Activated CD4-positive, alpha-beta T cell treated with anti-CD3 and anti-CD28 coated beads, Interleukin-2, amount 10 ng/mL, durations not matched to agents 24 days and 14 days (primary cell): ENCODE data around the gene OR1F1. TPM values are rescaled to one million over a fixed set of nuclear protein-coding genes. Genes with fewer than 3 reads are reported as not detected.

Experiments used
- DNase-seq: peaks from one replicate; pipeline ENCODE4 v3.0.0; 2022
- H3K27ac Mint-ChIP-seq: one replicate; pipeline ENCODE4 v1.8.0; 2022; ENCODE audit warnings: mild to moderate bottlenecking, mixed read lengths
- H3K27me3 Mint-ChIP-seq: one replicate; pipeline ENCODE4 v1.8.0; 2022; ENCODE audit warnings: mixed read lengths
- H3K36me3 Mint-ChIP-seq: one replicate; pipeline ENCODE4 v1.8.0; 2022; ENCODE audit warnings: low read depth, mild to moderate bottlenecking, mixed read lengths
- H3K4me1 Mint-ChIP-seq: one replicate; pipeline ENCODE4 v1.8.0; 2021; ENCODE audit warnings: mixed read lengths
- H3K4me3 Mint-ChIP-seq: one replicate; pipeline ENCODE4 v1.8.0; 2022; ENCODE audit warnings: mild to moderate bottlenecking, moderate library complexity, mixed read lengths
- H3K9me3 Mint-ChIP-seq: one replicate; pipeline ENCODE4 v1.8.0; 2021; ENCODE audit warnings: mixed read lengths
- intact Hi-C: fragments of 100-400 bp; cut with micrococcal nuclease; formaldehyde crosslinking; loops from one replicate; pipeline ENCODE4 v1.15.1; 2023
- total RNA-seq: library from RNA; stranded (reverse); gene quantifications from 2 replicates; pipeline ENCODE4 v1.2.3, GENCODE V29; 2022

Gene OR1F1
- total RNA-seq, 1 donor from 2014 or later, result not detected

- peaks cover 14% of the 10 kb centered on the region for H3K4me1 Mint-ChIP-seq
- peaks cover 3% of the 10 kb centered on the region for H3K27me3 Mint-ChIP-seq
- intact Hi-C loops, result no loop called here
- no peak overlapping the region for H3K27ac Mint-ChIP-seq
- H3K4me3 Mint-ChIP-seq, result no peak overlapping the region
- peaks cover 7% of the 10 kb centered on the region for H3K36me3 Mint-ChIP-seq
- DNase-seq, result no peak
- H3K9me3 Mint-ChIP-seq, result no peaks in the 10 kb centered on the region
Observed at GRCh38 chr16:3147046-3147756, 40.8 kb upstream of the OR1F1 start.

DNA sequence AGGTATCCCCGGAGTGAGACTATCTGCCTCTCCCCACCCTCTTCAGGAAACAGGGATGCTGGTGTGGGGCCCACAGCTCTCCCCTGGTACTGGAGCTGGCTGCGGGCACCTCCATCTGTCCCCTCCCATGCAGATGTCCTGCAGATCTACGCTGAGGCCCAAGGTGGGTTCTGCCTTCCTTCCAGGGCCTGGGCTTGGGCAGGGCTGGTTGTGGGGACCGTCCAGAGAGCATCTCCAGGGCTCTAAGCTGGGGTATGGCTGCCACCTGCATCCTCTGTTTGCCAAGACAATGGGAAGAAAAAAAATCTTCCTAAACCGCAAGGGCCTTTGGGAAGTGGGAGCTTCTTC lies 40.3 kb upstream of the OR1F1 start:
- H3K4me1 Mint-ChIP-seq, result peaks cover 19% of the 10 kb centered on the region
- peaks cover 6% of the 10 kb centered on the region for H3K27me3 Mint-ChIP-seq
- intact Hi-C loops, result no loop called here
- peaks cover 8% of the 10 kb centered on the region for H3K36me3 Mint-ChIP-seq
- no peak overlapping the region for H3K27ac Mint-ChIP-seq
- H3K4me3 Mint-ChIP-seq, result no peak overlapping the region
- no peak for DNase-seq
- peaks cover 3% of the 10 kb centered on the region for H3K9me3 Mint-ChIP-seq

DNA sequence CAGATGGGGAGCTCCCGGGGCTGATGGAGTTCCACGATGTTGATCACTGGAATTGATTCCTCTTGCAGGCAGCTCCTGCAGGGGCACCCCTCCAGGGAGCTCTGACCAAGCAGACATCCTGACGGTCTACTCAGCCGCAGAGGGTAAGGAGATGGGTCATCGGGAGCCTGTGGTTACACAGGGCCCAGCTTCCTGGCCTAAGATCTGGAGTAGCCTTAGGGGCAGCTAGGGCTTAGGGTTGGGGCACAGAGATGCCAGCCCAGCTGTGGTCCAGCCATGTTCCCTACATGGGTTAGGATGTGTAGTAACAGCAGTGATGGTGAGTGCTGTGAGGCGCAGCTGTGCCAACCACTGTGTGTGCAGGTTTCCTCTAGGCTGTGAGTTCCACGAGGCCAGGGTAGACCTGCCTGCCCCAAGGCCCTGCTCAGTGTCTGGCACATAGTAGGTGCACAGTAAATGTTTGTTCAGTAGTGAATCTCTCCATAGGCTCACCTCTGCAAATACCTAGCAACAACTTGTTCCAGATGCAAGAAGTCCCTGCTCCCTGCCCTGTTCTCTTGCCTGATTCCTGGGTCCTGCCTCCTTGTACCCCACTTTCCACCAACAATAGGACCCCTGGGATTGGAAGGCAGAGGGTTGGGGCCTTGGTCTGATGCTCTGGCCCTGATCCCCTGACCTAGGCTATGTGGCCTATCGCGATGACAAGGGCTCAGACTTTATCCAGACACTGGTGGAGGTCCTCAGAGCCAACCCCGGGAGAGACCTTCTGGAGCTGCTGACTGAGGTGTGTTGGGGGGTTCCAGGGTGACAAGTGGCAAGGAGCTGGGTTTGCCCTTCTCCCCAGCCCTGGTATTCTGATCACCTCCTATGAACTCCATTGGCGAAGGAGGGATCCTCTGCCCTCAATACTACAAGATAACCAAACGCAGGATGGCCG lies 39.5 kb upstream of the OR1F1 start:
- intact Hi-C loops, result no loop called here
- DNase-seq, result no peak
- Mint-ChIP-seq H3K4me1 (peaks cover 21% of the 10 kb centered on the region), H3K9me3 (peaks cover 4% of the 10 kb centered on the region), H3K27me3 (peaks cover 8% of the 10 kb centered on the region), H3K4me3 (peak overlapping the region; percentile 88), H3K27ac (peak overlapping the region; percentile 39), H3K36me3 (peaks cover 10% of the 10 kb centered on the region)

- intact Hi-C loops, result no loop called here
Observed at GRCh38 chr16:3149193-3149530, 38.8 kb upstream of the OR1F1 start.

DNA sequence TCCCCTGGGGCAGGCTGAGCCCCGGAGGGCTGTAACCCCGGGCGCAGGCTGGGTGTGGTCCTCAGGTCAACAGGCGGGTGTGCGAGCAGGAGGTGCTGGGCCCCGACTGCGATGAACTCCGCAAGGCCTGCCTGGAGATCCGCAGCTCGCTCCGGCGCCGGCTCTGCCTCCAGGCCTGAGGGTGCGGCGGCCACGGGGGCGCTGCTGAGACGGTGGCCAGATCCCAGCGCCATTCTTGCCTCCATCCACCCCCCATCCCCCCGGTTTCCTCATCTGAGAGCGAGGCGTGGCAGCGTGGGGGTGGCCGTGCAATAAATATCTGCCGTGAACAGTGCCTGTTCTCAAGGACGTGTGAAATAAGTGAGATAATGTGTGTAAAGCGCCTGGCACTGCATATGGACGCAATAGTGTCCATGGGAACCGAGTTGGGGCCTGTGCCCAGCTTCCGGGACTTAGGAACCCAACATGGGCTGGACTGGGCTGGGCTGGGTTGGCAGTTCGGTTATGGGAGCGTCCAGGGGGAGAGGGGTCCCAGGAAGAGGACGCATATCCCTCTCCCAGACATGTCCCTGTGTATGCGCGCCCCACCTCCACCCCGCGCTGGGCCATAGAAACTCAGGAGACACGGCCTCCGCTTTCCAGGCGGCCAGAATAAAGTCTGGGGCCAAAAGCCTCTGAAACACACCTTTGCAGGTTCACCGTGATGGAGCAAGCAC lies 38.2 kb upstream of the OR1F1 start:
- Mint-ChIP-seq H3K4me1 (peaks cover 24% of the 10 kb centered on the region), H3K27ac (peak overlapping the region; percentile 88), H3K9me3 (peaks cover 4% of the 10 kb centered on the region), H3K4me3 (peak overlapping the region; percentile 88), H3K27me3 (peaks cover 9% of the 10 kb centered on the region), H3K36me3 (peaks cover 10% of the 10 kb centered on the region)
- intact Hi-C loops, result loop anchor here (1.0 to 5.0 kb wide), 7 partner anchors 9 to 351 kb away; partner anchors contain the start of genes TIGD7, ZNF263 and ZNF75A
- peak; percentile 85 for DNase-seq

More at GRCh38 chr16:3149193-3149530, 38.8 kb upstream of the OR1F1 start:
- Mint-ChIP-seq H3K27ac (peak overlapping the region; percentile 39), H3K27me3 (peaks cover 8% of the 10 kb centered on the region), H3K4me1 (peaks cover 21% of the 10 kb centered on the region), H3K36me3 (peaks cover 10% of the 10 kb centered on the region), H3K4me3 (peak overlapping the region; percentile 88), H3K9me3 (peaks cover 4% of the 10 kb centered on the region)
- no peak for DNase-seq

GRCh38 chr16:3150346-3151218 lies 37.4 kb upstream of the OR1F1 start:
- Mint-ChIP-seq H3K4me3 (peak overlapping the region; percentile 88), H3K9me3 (peaks cover 4% of the 10 kb centered on the region), H3K4me1 (peaks cover 27% of the 10 kb centered on the region), H3K27me3 (peaks cover 9% of the 10 kb centered on the region), H3K27ac (peak overlapping the region; percentile 89), H3K36me3 (peaks cover 10% of the 10 kb centered on the region)
- peak; percentile 100 for DNase-seq
- intact Hi-C loops, result loop anchor here (1.0 to 5.0 kb wide), 7 partner anchors 8 to 350 kb away; partner anchors contain the start of genes TIGD7, ZNF263 and ZNF75A

DNA sequence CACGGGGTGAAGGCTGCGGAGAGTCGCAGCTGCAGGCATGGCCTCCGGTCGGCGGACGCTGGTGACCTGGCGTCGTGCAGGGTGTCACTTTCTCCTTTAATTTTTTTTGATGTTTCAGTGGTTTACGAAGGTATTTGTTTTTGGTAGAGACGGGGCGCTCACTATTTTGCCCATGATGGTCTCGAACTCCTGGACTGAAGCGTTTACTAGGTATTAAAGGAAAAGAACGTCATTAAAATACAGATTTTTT lies 36.1 kb upstream of the OR1F1 start:
- intact Hi-C loops, result loop anchor here (1.0 to 5.0 kb wide), 3 partner anchors 35 to 155 kb away; partner anchors contain the start of genes TIGD7, ZNF263 and ZNF75A
- Mint-ChIP-seq H3K9me3 (peaks cover 4% of the 10 kb centered on the region), H3K4me1 (peaks cover 27% of the 10 kb centered on the region), H3K36me3 (peaks cover 10% of the 10 kb centered on the region), H3K27ac (peak overlapping the region; percentile 94), H3K4me3 (peak overlapping the region; percentile 88), H3K27me3 (peaks cover 12% of the 10 kb centered on the region)
- DNase-seq, result peak; percentile 75

- Mint-ChIP-seq H3K9me3 (peaks cover 4% of the 10 kb centered on the region), H3K36me3 (peaks cover 10% of the 10 kb centered on the region), H3K27me3 (peaks cover 16% of the 10 kb centered on the region), H3K4me1 (peaks cover 30% of the 10 kb centered on the region), H3K27ac (peak overlapping the region; percentile 94), H3K4me3 (peak overlapping the region; percentile 88)
- peak; percentile 95 for DNase-seq
- intact Hi-C loops, result loop anchor here (1.0 to 5.0 kb wide), 3 partner anchors 35 to 155 kb away; partner anchors contain the start of genes TIGD7, ZNF263 and ZNF75A
Observed at GRCh38 chr16:3152277-3152990, 35.6 kb upstream of the OR1F1 start.

- Mint-ChIP-seq H3K27ac (peak overlapping the region; percentile 94), H3K4me3 (peak overlapping the region; percentile 88), H3K4me1 (peaks cover 35% of the 10 kb centered on the region), H3K36me3 (peaks cover 10% of the 10 kb centered on the region), H3K27me3 (peaks cover 21% of the 10 kb centered on the region), H3K9me3 (peaks cover 4% of the 10 kb centered on the region)
- DNase-seq, result no peak
- intact Hi-C loops, result loop anchor here (1.0 to 5.0 kb wide), 3 partner anchors 34 to 154 kb away; partner anchors contain the start of genes TIGD7, ZNF263 and ZNF75A
Observed at GRCh38 chr16:3152991-3153368, 35.0 kb upstream of the OR1F1 start.

DNA sequence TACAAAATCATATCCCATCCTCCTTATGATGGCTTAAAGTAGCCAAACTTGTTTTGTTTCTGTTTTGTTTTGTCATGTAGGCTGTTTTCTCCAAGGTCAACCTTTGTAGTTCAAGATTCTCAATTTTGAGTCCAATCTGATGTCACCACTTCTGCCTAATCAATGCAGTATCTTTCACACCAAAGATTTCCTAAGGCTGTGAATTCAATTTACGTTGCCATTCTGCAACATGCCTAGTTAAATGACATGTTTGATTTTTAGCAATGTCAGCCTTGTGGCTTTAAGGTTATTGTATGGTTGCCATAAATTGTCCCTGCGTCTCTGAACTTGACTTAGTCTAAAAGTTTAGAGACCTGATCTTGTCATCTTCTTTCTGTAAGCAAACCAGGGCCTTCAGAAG lies 32.8 kb upstream of the OR1F1 start:
- H3K27me3 Mint-ChIP-seq, result peaks cover 24% of the 10 kb centered on the region

DNA sequence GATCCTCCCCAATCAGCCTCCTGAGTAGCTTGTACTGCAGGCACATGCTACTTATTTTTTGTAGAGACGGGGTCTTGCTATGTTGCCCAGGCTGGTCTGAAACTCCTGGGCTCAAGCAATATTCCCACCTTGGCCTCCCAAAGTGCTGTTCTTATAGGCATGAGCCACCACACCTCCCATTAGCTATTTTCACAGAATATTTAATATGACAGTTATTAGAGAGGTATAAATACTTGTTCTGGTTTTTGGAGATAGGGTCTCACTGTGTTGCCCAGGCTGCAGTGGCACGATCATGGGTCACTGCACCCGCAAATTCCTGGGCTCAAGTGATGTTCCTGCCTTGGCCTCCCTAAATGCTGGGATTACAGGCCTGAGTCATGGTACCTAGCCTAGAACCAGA lies 32.0 kb upstream of the OR1F1 start:
- Mint-ChIP-seq H3K9me3 (peaks cover 4% of the 10 kb centered on the region), H3K27me3 (peaks cover 21% of the 10 kb centered on the region), H3K4me1 (peaks cover 36% of the 10 kb centered on the region), H3K36me3 (peaks cover 6% of the 10 kb centered on the region), H3K4me3 (no peak overlapping the region), H3K27ac (no peak overlapping the region)
- no peak for DNase-seq
- intact Hi-C loops, result loop anchor here (5.0 kb wide), 1 partner anchor 301 kb away; no protein-coding TSS in a partner anchor

More for the DNA sequence above, 32.8 kb upstream of the OR1F1 start:
- H3K36me3 Mint-ChIP-seq, result peaks cover 10% of the 10 kb centered on the region
- intact Hi-C loops, result loop anchor here (5.0 kb wide), 1 partner anchor 302 kb away; no protein-coding TSS in a partner anchor
- peaks cover 4% of the 10 kb centered on the region for H3K9me3 Mint-ChIP-seq
- no peak overlapping the region for H3K4me3 Mint-ChIP-seq
- peak overlapping the region; percentile 45 for H3K27ac Mint-ChIP-seq
- H3K4me1 Mint-ChIP-seq, result peaks cover 40% of the 10 kb centered on the region
- DNase-seq, result no peak
